HG03175 (cell line): ENCODE results near the gene PKLR.
"Not testable (repeated sequence)": the region's sequence is repeated elsewhere in the genome, so short reads cannot be mapped to it uniquely, and the experiment has no call there.

Experiments used
- ATAC-seq: cut with Tn5 transposase; IDR thresholded peaks from one replicate; pipeline ENCODE4 v1.9.1; 2021; ENCODE audit warnings: mild to moderate bottlenecking, moderate library complexity; ENCODE audit not compliant: unreplicated experiment

Gene PKLR

GRCh38 chr1:155319536-155319935 is 18.3 kb upstream of the PKLR start:
- no peak for ATAC-seq

- no peak for ATAC-seq
These were observed 16.8 kb upstream of the PKLR start for GRCh38 chr1:155318082-155318481.

- ATAC-seq: no peak
These were observed 15.7 kb upstream of the PKLR start for GRCh38 chr1:155316922-155317321.

GRCh38 chr1:155313261-155313660 is 12.0 kb upstream of the PKLR start:
- ATAC-seq: no peak

GRCh38 chr1:155309423-155310021 is 8.3 kb upstream of the PKLR start:
- ATAC-seq: no peak

GRCh38 chr1:155308493-155309422 is 7.5 kb upstream of the PKLR start, which contains the start of gene FDPS:
FDPS (plus strand) TSS chr1:155308866; CDS start chr1:155309790, 924 bp downstream.
- ATAC-seq: peak; percentile 95

GRCh38 chr1:155307247-155307740 is 6.1 kb upstream of the PKLR start:
- no peak for ATAC-seq

GRCh38 chr1:155305881-155306391 is 4.7 kb upstream of the PKLR start:
- ATAC-seq: no peak

- ATAC-seq: no peak
These were observed 3.4 kb upstream of the PKLR start for GRCh38 chr1:155304558-155305063.

GRCh38 chr1:155300553-155301329 is 497 bp downstream of the PKLR start:
- no peak for ATAC-seq

- ATAC-seq: no peak
These were observed 1.2 kb downstream of the PKLR start for GRCh38 chr1:155300024-155300423.

GRCh38 chr1:155297384-155297783 is 3.9 kb downstream of the PKLR start:
- ATAC-seq: no peak

GRCh38 chr1:155296661-155297060 is 4.6 kb downstream of the PKLR start:
- no peak for ATAC-seq

- no peak for ATAC-seq
These were observed 5.3 kb downstream of the PKLR start for GRCh38 chr1:155295942-155296267.

- no peak for ATAC-seq
These were observed 5.9 kb downstream of the PKLR start for GRCh38 chr1:155295183-155295941.

- no peak for ATAC-seq
These were observed 6.6 kb downstream of the PKLR start for GRCh38 chr1:155294520-155295182.

GRCh38 chr1:155293086-155293749 is 8.0 kb downstream of the PKLR start:
- no peak for ATAC-seq

GRCh38 chr1:155291006-155291405 is 10.2 kb downstream of the PKLR start:
- not testable (repeated sequence) for ATAC-seq

- ATAC-seq: no peak
These were observed 13.2 kb downstream of the PKLR start for GRCh38 chr1:155287987-155288543.
